ENCODE results near the gene ZNF91.
"Not testable (repeated sequence)": the region's sequence is repeated elsewhere in the genome, so short reads cannot be mapped to it uniquely, and the experiment has no call there.

ZNF91 gene

GRCh38 chr19:23315286-23315685 is 80.0 kb downstream of the ZNF91 start:
- DNase-seq: no peak

DNA sequence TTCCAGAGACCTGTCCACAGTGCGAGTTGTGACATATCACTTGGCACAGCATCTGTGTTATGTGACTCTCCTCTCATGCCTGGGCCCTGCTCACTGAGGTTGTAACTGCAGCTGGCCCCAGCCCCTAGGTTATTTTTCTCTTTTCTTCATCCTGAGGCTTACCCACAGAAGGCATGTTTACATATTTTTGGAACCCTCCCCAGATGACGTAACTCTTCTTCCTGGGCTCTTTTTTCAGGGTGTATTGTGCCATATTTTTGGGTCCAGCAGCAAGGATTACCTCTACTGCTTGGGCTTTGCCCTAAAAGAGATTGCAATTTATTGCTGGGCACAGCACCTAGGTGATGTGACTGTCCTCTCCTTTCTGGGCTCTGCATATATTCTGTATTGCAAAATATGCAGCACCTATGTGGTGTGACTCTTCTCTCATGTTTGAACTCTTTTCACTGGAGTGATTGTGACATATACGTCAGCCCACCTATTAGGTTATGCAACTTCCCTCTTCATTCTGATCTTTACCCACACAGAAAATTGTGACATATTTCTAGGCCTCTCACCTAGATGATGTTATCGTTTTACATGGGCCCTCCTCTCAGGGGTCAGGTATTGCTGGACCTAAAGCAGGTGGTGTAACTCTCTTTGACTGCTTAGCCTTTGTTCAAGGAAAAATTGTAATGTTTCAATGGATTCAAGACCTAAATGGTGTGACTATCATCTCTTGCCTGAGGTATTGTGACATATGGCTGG is 80.6 kb downstream of the ZNF91 start:
- no peak for DNase-seq

GRCh38 chr19:23313196-23313595 is 82.1 kb downstream of the ZNF91 start:
- DNase-seq: no peak

DNA sequence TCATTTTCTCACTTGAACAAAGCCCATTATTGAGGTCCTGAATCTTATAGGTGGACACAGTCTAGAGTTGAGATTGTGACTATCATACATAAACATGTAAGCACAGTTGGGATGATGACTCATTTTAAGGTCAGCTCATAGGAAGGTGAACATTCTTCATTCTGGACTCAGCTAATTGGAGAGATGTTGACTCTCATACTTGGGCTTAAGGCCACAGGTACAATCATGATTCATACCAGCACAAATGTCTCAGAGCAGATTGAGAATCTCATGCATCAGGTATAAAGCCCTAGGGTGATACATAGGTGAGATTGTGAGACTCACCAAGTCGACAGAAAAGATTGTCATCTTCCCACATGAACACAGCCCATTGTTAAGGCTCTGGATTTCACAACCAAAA is 82.8 kb downstream of the ZNF91 start:
- DNase-seq: no peak

DNA sequence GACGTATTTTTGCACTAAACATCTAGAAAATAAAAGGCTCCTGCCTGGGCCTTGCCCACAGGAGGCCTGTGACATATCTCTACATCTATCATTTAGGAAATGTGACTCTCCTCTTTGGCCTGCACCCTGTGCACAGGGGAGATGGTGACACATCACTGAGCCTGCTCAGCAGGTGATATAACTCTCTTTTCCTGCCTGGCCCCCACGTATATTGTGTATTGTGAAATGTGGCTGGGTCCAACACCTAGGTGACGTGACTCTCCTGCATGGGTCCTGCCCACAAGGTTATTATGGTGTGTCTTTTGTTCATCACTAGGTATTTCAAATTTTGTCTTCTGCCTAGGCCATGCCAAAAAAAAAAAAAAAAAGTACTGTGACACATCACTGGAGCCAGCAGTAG is 83.7 kb downstream of the ZNF91 start:
- DNase-seq: no peak

GRCh38 chr19:23310729-23311211 is 84.5 kb downstream of the ZNF91 start:
- no peak for DNase-seq

DNA sequence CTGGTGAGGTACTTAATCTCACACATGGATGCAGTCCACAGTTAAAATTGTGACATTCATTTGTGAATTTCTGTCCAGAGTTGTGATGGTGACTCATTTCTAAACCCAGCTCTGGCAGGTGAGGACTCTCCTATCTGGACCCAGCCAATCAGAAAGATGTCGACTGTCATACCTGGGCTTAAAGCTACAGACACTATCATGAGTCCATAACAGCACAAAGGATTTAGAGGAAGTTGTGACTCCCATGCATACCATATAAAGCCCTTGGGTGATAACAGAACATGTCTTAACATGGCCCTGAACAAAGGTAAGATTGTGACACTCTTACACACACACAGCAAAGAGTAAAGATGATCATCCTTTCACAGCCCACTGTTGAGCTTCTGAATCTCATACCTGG is 85.3 kb downstream of the ZNF91 start:
- DNase-seq: no peak

DNA sequence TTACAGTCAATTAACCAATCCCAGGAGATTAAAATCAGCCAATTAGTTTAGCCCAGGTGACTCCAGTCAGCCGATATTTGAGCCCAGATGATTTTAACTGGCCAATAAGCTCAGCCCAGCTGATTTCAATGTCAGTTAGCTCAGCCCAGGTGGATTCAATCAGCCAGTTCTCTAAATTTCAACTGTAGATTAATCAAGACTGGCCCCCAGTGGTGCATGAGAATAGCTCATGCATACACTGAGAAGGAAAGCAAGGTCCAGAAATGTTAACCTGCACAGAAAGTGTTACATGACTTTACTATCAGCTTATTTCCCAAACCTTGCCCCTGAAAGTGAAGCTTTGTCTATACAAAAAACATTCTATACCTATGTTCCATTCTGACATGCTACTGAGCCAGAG is 89.7 kb downstream of the ZNF91 start:
- no peak for DNase-seq

- no peak for DNase-seq
These were observed 91.0 kb downstream of the ZNF91 start for GRCh38 chr19:23304238-23304637.

DNA sequence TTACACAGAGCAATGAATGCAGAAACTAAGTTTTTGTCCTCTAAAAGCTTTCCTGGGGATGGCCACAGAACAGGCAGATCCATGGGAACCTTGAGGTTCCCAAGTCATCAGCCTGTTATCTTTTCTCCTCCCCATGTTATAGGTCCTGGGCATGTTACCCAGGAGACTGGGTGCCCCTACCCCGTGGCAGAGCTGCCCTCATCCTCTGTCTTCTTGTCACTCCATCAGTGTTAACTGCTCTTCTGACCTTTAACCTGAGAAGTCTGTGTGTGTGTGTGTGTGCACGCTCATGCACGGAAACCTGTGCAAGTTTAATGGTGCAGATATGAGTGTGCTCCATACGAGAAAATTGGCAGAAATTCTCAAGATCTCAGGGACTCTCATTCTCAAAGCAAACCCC is 101.1 kb downstream of the ZNF91 start:
- no peak for DNase-seq

GRCh38 chr19:23289966-23290365 is 105.3 kb downstream of the ZNF91 start:
- not testable (repeated sequence) for DNase-seq
